Choroid plexus epithelial cell (primary cell): Measurements from ENCODE around the gene PSRC1.

ENCODE experiments used
- DNase-seq: peaks from one replicate; pipeline ENCODE4 v3.0.0-alpha.2; 2010; ENCODE audit warnings: low read depth
- H3K4me3 ChIP-seq: 2 replicates; pipeline ENCODE4 v1.5.1; 2011; ENCODE audit warnings: low read depth, mild to moderate bottlenecking, control low read depth, low read length, moderate library complexity
- CTCF ChIP-seq: conservative IDR thresholded peaks from 2 replicates; pipeline ENCODE4 v1.5.1; 2011; ENCODE audit warnings: low read depth, mild to moderate bottlenecking, control low read depth, inconsistent platforms, low read length, moderate library complexity

Gene PSRC1

GRCh38 chr1:109256085-109256484, 26.9 kb downstream of the PSRC1 start:
- no peak for TF ChIP-seq CTCF
- no peak overlapping the region for H3K4me3 ChIP-seq
- DNase-seq = no peak

DNA sequence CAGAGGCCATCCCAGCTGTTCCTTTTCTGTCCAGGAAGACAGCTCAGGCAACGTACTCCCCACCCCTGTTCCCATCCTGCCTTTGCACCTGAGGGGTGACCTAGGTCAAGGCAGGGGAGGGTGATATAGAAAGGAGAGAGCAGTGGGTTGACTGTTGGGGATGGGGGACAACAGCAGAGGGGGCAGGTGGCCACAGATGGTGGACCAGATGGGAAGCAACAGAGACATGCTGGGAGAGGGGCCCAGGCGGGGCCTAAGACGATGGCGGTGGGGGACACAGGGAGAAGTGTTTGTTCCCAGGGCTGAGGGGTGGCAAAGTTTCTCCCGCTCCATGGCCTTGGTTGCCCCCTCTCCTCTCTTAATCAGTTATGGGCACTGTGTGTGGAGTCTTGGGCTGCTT, 27.3 kb downstream of the PSRC1 start:
- H3K4me3 ChIP-seq = no peak overlapping the region
- TF ChIP-seq CTCF = no peak
- no peak for DNase-seq

DNA sequence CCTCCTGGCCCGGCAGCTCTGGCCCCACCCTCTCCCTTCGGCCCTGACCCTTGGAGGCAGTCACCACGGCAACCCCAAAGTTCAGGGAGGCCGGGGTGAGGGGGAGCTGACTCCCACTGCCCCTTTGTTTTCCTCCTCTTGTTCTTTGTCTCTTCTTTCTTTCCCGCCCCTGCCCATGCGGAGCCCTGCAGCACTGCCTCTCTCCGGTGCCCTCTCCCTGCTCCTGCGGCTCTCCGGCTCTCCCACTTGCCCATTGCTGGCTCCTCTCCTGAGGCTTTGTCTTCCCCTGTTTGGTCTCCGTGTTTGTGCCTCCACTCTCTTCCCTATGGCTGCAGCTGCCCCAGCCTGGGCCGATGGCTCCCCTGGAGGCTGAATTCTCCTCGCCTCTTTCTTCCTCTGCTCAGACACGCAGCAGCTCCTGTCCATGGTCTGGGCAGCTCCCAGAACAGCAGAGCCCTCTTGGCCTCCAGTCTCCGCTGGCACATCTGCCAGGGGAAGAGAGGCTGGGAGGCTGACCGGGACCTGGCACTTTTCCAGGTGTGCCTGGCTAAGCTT, 27.8 kb downstream of the PSRC1 start:
- TF ChIP-seq CTCF = peak; percentile 47
- no peak for DNase-seq
- no peak overlapping the region for H3K4me3 ChIP-seq

- DNase-seq = no peak
- H3K4me3 ChIP-seq = no peak overlapping the region
- no peak for TF ChIP-seq CTCF
Observed at GRCh38 chr1:109254621-109255096, 28.3 kb downstream of the PSRC1 start.

DNA sequence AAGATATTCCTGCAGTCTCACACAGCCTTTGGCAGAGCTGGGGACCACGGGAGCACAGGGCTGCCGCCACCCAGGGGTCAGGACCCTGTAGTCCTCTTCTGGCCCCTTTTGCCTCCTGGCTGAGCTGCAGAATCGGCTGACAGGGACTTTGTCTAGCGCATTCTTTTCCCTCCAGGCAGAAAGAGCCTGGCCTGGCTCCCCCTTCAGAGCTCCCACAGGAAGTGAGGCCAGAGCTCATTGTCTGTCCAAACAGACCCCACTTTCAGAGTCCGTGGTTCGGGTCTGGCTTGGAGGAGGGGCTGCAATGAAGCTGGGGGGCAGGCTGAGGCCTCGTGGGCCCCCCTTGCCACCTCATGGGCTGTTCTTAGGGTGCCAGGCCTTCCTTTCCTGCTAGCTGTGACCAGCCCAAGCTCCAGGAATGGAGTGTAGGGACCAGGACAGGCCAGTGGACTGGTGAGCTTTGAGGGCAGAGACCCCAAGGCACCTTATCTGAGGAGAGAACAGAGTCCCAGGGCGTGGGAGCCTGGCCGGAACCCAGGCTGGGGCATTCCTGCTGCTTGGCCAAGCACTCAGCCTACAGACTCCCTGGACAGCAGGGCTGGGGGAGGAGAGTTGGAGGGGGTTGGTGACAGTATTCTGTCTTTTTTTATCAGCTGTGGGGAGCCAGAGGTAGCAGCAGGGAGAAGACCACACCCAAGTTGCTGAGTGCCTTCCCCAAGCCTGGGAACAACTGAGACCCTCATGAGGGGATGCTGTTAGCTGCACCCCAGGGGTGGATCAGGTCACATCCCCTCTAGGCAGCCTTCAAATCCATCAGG, 28.9 kb downstream of the PSRC1 start:
- H3K4me3 ChIP-seq = no peak overlapping the region
- TF ChIP-seq CTCF = no peak
- peak; percentile 35 for DNase-seq

DNA sequence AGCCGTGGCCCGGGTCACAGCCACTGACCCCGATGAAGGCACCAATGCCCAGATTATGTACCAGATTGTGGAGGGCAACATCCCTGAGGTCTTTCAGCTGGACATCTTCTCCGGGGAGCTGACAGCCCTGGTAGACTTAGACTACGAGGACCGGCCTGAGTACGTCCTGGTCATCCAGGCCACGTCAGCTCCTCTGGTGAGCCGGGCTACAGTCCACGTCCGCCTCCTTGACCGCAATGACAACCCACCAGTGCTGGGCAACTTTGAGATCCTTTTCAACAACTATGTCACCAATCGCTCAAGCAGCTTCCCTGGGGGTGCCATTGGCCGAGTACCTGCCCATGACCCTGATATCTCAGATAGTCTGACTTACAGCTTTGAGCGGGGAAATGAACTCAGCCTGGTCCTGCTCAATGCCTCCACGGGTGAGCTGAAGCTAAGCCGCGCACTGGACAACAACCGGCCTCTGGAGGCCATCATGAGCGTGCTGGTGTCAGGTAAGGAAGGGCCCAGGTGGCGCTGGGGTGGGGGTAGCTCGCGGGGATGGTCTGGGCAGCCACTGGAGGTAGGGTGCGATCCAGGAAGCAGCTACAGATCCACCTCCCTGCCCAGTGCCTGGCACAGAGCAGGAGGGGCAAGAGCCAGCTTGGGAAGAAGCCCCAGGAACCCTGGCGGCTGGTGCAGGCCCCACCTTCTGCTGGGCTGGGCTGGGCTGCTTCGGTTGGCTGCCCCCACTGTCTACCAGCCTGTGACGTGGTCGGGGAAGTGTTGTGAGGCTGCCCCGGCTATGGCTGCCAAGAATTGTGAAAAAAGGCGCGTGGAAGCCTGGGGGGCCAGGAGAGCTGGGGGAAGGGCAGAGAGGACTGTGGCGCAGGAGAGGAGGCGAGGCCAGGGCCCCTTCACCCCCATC, 29.8 kb downstream of the PSRC1 start:
- TF ChIP-seq CTCF = no peak
- no peak overlapping the region for H3K4me3 ChIP-seq

More for the DNA sequence above, 29.8 kb downstream of the PSRC1 start:
- no peak for DNase-seq
